Tibial artery (tissue), 4 donors: Measurements from ENCODE around the gene GRIK1.

Experiments used
- DNase-seq, 2 donors: peaks; one replicate each; pipeline ENCODE4 v3.0.0-alpha.2; 2019
- H3K27ac ChIP-seq, 2 donors: fragments of 200-600 bp; sonication (generic) in 1 of 2; 1 replicate in 1 of 2; 2 replicates in 1 of 2; pipeline ENCODE4 v1.5.1; 2018 to 2019; ENCODE audit warnings: mild to moderate bottlenecking in 1 of 2
- H3K27me3 ChIP-seq, 2 donors: fragments of 200-600 bp; sonication (generic) in 1 of 2; one replicate each; pipeline versions ENCODE4 v1.5.1 to v1.6.0; 2016 to 2019
- H3K36me3 ChIP-seq, 3 donors: fragments of 200-600 bp; sonication (generic) in 2 of 3; one replicate each; pipeline ENCODE4 v1.5.1; 2016 to 2019; ENCODE audit warnings: mild to moderate bottlenecking in 2 of 3
- H3K4me1 ChIP-seq, 4 donors: fragments of 200-600 bp; sonication (generic) in 2 of 4; 1 replicate in 3 of 4; 2 replicates in 1 of 4; pipeline ENCODE4 v1.5.1; 2016 to 2019
- H3K4me3 ChIP-seq, 2 donors: fragments of 200-600 bp; sonication (generic) in 1 of 2; 1 replicate in 1 of 2; 2 replicates in 1 of 2; pipeline ENCODE4 v1.5.1; 2018 to 2019; ENCODE audit warnings: mild to moderate bottlenecking in 2 of 2
- H3K9me3 ChIP-seq, 3 donors: fragments of 200-600 bp; sonication (generic) in 1 of 3; one replicate each; pipeline ENCODE4 v1.5.1; 2016 to 2019
- CTCF ChIP-seq, 2 experiments: fragments of 200-600 bp in 1 of 2; fragments of 450-650 bp in 1 of 2; IDR thresholded peaks; one replicate each; pipeline ENCODE4 v1.5.1; 2017 to 2019; ENCODE audit warnings: antibody characterized with exemption in 2 of 2, mild to moderate bottlenecking in 1 of 2, moderate library complexity in 1 of 2
- intact Hi-C: fragments of 100-400 bp; cut with DNase I; formaldehyde crosslinking; loops from one replicate; pipeline ENCODE4 v1.15.0; 2023; ENCODE audit warnings: low total_unique reads

The GRIK1 gene

GRCh38 chr21:29540289-29540688 lies 399.5 kb downstream of the GRIK1 start:
- no peak for DNase-seq
- Histone ChIP-seq H3K27me3 (no peaks in the 10 kb centered on the region), H3K4me1 (no peaks in the 10 kb centered on the region), H3K36me3 (no peaks in the 10 kb centered on the region), H3K9me3 (no peaks in the 10 kb centered on the region), H3K27ac (no peak overlapping the region), H3K4me3 (no peak overlapping the region)
- no peak for TF ChIP-seq CTCF (IDR thresholded peaks at IDR 0.05)
- intact Hi-C loops: no loop called here

GRCh38 chr21:29538115-29538514 lies 401.7 kb downstream of the GRIK1 start:
- intact Hi-C loops: no loop called here
- TF ChIP-seq CTCF (IDR thresholded peaks at IDR 0.05): no peak
- H3K36me3 ChIP-seq: no peaks in the 10 kb centered on the region
- H3K9me3 ChIP-seq: no peaks in the 10 kb centered on the region
- DNase-seq: no peak
- no peaks in the 10 kb centered on the region for H3K4me1 ChIP-seq
- H3K27me3 ChIP-seq: no peaks in the 10 kb centered on the region
- no peak overlapping the region for H3K27ac ChIP-seq
- H3K4me3 ChIP-seq: no peak overlapping the region

GRCh38 chr21:29534448-29534847 lies 405.3 kb downstream of the GRIK1 start:
- no peak for TF ChIP-seq CTCF (IDR thresholded peaks at IDR 0.05)
- H3K27me3 ChIP-seq: no peaks in the 10 kb centered on the region
- no peak overlapping the region for H3K27ac ChIP-seq
- no peak for DNase-seq
- intact Hi-C loops: no loop called here
- H3K36me3 ChIP-seq: no peaks in the 10 kb centered on the region
- H3K4me3 ChIP-seq: no peak overlapping the region
- no peaks in the 10 kb centered on the region for H3K9me3 ChIP-seq
- no peaks in the 10 kb centered on the region for H3K4me1 ChIP-seq

- TF ChIP-seq CTCF (IDR thresholded peaks at IDR 0.05): no peak
- H3K27ac ChIP-seq: no peak overlapping the region
- peaks cover 0 to 7% (median 5%) of the 10 kb centered on the region in 3 donors for H3K9me3 ChIP-seq
- intact Hi-C loops: no loop called here
- no peak for DNase-seq
- no peaks in the 10 kb centered on the region for H3K4me1 ChIP-seq
- H3K36me3 ChIP-seq: no peaks in the 10 kb centered on the region
- H3K27me3 ChIP-seq: no peaks in the 10 kb centered on the region
- no peak overlapping the region for H3K4me3 ChIP-seq
These were observed 410.7 kb downstream of the GRIK1 start for GRCh38 chr21:29529139-29529538.

- H3K36me3 ChIP-seq: no peaks in the 10 kb centered on the region
- DNase-seq: no peak
- TF ChIP-seq CTCF (IDR thresholded peaks at IDR 0.05): no peak
- no peaks in the 10 kb centered on the region for H3K27me3 ChIP-seq
- no peaks in the 10 kb centered on the region for H3K4me1 ChIP-seq
- H3K4me3 ChIP-seq: no peak overlapping the region
- peaks cover 0 to 7% (median 5%) of the 10 kb centered on the region in 3 donors for H3K9me3 ChIP-seq
- intact Hi-C loops: no loop called here
- no peak overlapping the region for H3K27ac ChIP-seq
These were observed 413.3 kb downstream of the GRIK1 start for GRCh38 chr21:29526545-29526944.

- TF ChIP-seq CTCF (IDR thresholded peaks at IDR 0.05): no peak
- intact Hi-C loops: loop anchor here (5.0 kb wide), 1 partner anchor 1163 kb away; no protein-coding TSS in a partner anchor
- no peak overlapping the region for H3K4me3 ChIP-seq
- DNase-seq: no peak
- no peak overlapping the region for H3K27ac ChIP-seq
- H3K27me3 ChIP-seq: no peaks in the 10 kb centered on the region
- H3K36me3 ChIP-seq: no peaks in the 10 kb centered on the region
- H3K9me3 ChIP-seq: peaks cover 0 to 7% (median 5%) of the 10 kb centered on the region in 3 donors
- H3K4me1 ChIP-seq: no peaks in the 10 kb centered on the region
These were observed 415.7 kb downstream of the GRIK1 start for GRCh38 chr21:29524055-29524454.
